ENCODE data around the gene LSR. TPM values are rescaled to one million over a fixed set of nuclear protein-coding genes. Genes with fewer than 3 reads are reported as not detected.

The LSR gene
- total RNA-seq, 1 experiment from 2014 or later: 152 TPM

DNA sequence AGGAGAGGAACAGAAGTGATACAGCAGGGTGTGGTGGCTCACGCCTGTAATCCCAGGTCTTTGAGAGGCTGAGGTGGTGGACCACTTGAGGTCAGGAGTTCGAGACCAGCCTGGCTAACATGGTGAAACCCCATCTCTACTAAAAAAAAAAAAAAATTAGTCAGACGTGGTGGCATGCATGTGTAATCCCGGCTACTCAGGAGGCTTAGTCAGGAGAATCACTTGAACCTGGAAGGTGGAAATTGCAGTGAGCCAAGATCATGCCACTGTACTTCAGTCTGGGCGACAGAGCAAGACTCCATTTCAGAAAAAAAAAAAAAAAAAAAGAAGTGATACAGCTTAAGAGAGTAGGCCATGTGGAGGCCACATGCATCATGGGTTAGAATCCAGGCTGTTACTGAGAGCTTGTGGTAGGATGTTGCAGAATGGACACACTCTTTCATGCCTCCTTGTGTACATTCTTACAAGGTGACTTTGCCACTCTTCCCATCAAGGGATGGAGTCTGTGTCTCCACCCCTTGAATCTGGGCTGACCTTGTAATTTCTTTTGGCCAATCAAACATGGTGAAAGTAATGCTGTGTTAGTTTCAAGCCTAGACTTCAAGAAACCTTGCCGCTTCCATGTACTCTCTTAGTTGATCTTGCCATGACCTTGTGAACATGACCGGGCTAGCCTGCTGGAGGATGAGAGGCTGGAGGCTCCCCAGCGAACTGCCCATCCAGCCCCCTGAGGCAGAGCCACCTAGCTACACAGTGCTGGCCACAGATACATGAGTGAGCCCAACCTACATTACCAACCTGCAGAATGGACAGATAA is 32.6 kb upstream of the LSR start:
- peaks cover 0 to 5% (median 5%) of the 10 kb centered on the region in 3 experiments; a peak in 5 of 7 replicates for H3K36me3 Mint-ChIP-seq (ENCODE audit: insufficient read depth in 1 of 3, low read depth in 3 of 3)
- H3K4me1 ChIP-seq (ENCODE audit: insufficient read depth, low read length): 0 out of 2 replicates have a peak, but pooled peaks cover 2% of the 10 kb centered on the region
- H4K91ac ChIP-seq (ENCODE audit: insufficient read length, low read depth, low read length): no peak overlapping the region
- H3K9me3 ChIP-seq (ENCODE audit: control insufficient read depth, low read depth, low read length): no peaks in the 10 kb centered on the region
- H3K4ac ChIP-seq (ENCODE audit: low read depth, low read length): no peak overlapping the region
- H3K9ac ChIP-seq (ENCODE audit: extremely low read depth, insufficient read length, low read length): no peak overlapping the region
- H3K27me3 ChIP-seq (ENCODE audit: insufficient read depth, low read length): no peaks in the 10 kb centered on the region
- H3K56ac ChIP-seq (ENCODE audit: insufficient read length, low read depth, low read length): no peak overlapping the region
- H2BK120ac ChIP-seq (ENCODE audit: low read depth, low read length, poor library complexity, severe bottlenecking): no peak overlapping the region
- no peaks in the 10 kb centered on the region for H3K79me2 ChIP-seq (ENCODE audit: insufficient read depth, low read length)
- H4K5ac ChIP-seq (ENCODE audit: insufficient read length, low read depth, low read length): no peak overlapping the region
- no peak overlapping the region for H2BK12ac ChIP-seq (ENCODE audit: insufficient read length, low read depth, low read length)
- no peak overlapping the region for H3K4me2 ChIP-seq (ENCODE audit: insufficient read depth, insufficient read length, low read length)
- peak overlapping the region in 1 of 3 experiments; percentile 77; a peak in 1 of 7 replicates for H3K27ac Mint-ChIP-seq
- H3K27me3 Mint-ChIP-seq (ENCODE audit: low read depth): peaks cover 4% of the 10 kb centered on the region
- H3K27ac ChIP-seq (ENCODE audit: insufficient read length, low read depth, low read length): no peak overlapping the region
- H3K79me1 ChIP-seq (ENCODE audit: insufficient read depth, low read depth, low read length, poor library complexity, severe bottlenecking): no peaks in the 10 kb centered on the region
- no peaks in the 10 kb centered on the region for H3K23me2 ChIP-seq (ENCODE audit: insufficient read length, low read depth, low read length, poor library complexity, severe bottlenecking)
- DNase-seq: no peak
- H3K4me3 Mint-ChIP-seq: no peak overlapping the region
- no peak overlapping the region for H2BK20ac ChIP-seq (ENCODE audit: low read depth, low read length, poor library complexity, severe bottlenecking)
- WGBS (ENCODE audit: extremely low coverage, insufficient read length, low lambda C conversion rate): no CpG with 5 or more reads among the region's 8 CpGs
- H2BK15ac ChIP-seq (ENCODE audit: low read depth, low read length): no peak overlapping the region
- H3K9me3 Mint-ChIP-seq: peaks cover 7 to 13% of the 10 kb centered on the region in 2 experiments
- H3K23ac ChIP-seq (ENCODE audit: insufficient read length, low read depth, low read length): no peak overlapping the region
- no peak overlapping the region for H2AK5ac ChIP-seq (ENCODE audit: insufficient read length, low read length)
- no peak overlapping the region for H4K8ac ChIP-seq (replicated peaks; ENCODE audit: insufficient read length, low read depth, low read length)
- no peak overlapping the region for H2AFZ ChIP-seq (ENCODE audit: low read length)
- TF ChIP-seq, protein P1, sequence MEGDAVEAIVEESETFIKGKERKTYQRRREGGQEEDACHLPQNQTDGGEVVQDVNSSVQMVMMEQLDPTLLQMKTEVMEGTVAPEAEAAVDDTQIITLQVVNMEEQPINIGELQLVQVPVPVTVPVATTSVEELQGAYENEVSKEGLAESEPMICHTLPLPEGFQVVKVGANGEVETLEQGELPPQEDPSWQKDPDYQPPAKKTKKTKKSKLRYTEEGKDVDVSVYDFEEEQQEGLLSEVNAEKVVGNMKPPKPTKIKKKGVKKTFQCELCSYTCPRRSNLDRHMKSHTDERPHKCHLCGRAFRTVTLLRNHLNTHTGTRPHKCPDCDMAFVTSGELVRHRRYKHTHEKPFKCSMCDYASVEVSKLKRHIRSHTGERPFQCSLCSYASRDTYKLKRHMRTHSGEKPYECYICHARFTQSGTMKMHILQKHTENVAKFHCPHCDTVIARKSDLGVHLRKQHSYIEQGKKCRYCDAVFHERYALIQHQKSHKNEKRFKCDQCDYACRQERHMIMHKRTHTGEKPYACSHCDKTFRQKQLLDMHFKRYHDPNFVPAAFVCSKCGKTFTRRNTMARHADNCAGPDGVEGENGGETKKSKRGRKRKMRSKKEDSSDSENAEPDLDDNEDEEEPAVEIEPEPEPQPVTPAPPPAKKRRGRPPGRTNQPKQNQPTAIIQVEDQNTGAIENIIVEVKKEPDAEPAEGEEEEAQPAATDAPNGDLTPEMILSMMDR (conservative IDR thresholded peaks at IDR 0.05): no peak
- H3K18ac ChIP-seq (ENCODE audit: insufficient read length, low read depth, low read length): no peak overlapping the region
- H2BK5ac ChIP-seq (ENCODE audit: insufficient read length, low read length): no peak overlapping the region
- H3K4me1 Mint-ChIP-seq: peaks cover 16 to 18% of the 10 kb centered on the region in 2 experiments
- H3T11ph ChIP-seq (ENCODE audit: low read length): no peak overlapping the region
- no peak overlapping the region for H3K14ac ChIP-seq (ENCODE audit: insufficient read depth, low read length)
- H4K20me1 ChIP-seq (ENCODE audit: control insufficient read depth, insufficient read depth, insufficient read length): no peaks in the 10 kb centered on the region
